ENCODE measurements around the gene MCTP1.

Gene MCTP1

GRCh38 chr5:95238560-95239325 is 46.2 kb downstream of the MCTP1 start:
- peak; percentile 41 for TF ChIP-seq CTCF (IDR thresholded peaks at IDR 0.05; ENCODE audit: extremely low read depth, insufficient read depth, missing control alignments)
- peak; percentile 10 for DNase-seq (ENCODE audit: low spot score)
- in situ Hi-C loops (cut with MboI; ENCODE audit: low pct_unique_long_range_greater_than_20kb, low sequenced_read_pairs, unreplicated experiment): no loop called here

GRCh38 chr5:95237324-95237723 is 47.6 kb downstream of the MCTP1 start:
- TF ChIP-seq CTCF (IDR thresholded peaks at IDR 0.05; ENCODE audit: extremely low read depth, insufficient read depth, missing control alignments): no peak
- in situ Hi-C loops (cut with MboI; ENCODE audit: low pct_unique_long_range_greater_than_20kb, low sequenced_read_pairs, unreplicated experiment): no loop called here
- no peak for DNase-seq (ENCODE audit: low spot score)

- in situ Hi-C loops (cut with MboI; ENCODE audit: low pct_unique_long_range_greater_than_20kb, low sequenced_read_pairs, unreplicated experiment): no loop called here
- no peak for DNase-seq (ENCODE audit: low spot score)
- no peak for TF ChIP-seq CTCF (IDR thresholded peaks at IDR 0.05; ENCODE audit: extremely low read depth, insufficient read depth, missing control alignments)
Observed at GRCh38 chr5:95235439-95235982, 49.4 kb downstream of the MCTP1 start.

GRCh38 chr5:95229646-95230045 is 55.2 kb downstream of the MCTP1 start:
- no peak for DNase-seq (ENCODE audit: low spot score)
- TF ChIP-seq CTCF (IDR thresholded peaks at IDR 0.05; ENCODE audit: extremely low read depth, insufficient read depth, missing control alignments): no peak
- in situ Hi-C loops (cut with MboI; ENCODE audit: low pct_unique_long_range_greater_than_20kb, low sequenced_read_pairs, unreplicated experiment): no loop called here

- TF ChIP-seq CTCF (IDR thresholded peaks at IDR 0.05; ENCODE audit: extremely low read depth, insufficient read depth, missing control alignments): no peak
- no peak for DNase-seq (ENCODE audit: low spot score)
- in situ Hi-C loops (cut with MboI; ENCODE audit: low pct_unique_long_range_greater_than_20kb, low sequenced_read_pairs, unreplicated experiment): no loop called here
Observed at GRCh38 chr5:95224701-95225459, 60.0 kb downstream of the MCTP1 start.

GRCh38 chr5:95223566-95224258 is 61.2 kb downstream of the MCTP1 start:
- TF ChIP-seq CTCF (IDR thresholded peaks at IDR 0.05; ENCODE audit: extremely low read depth, insufficient read depth, missing control alignments): no peak
- no peak for DNase-seq (ENCODE audit: low spot score)
- in situ Hi-C loops (cut with MboI; ENCODE audit: low pct_unique_long_range_greater_than_20kb, low sequenced_read_pairs, unreplicated experiment): no loop called here
